HCT116 (cell line): ENCODE data around the gene ZEB2. TPM values are rescaled to one million over a fixed set of nuclear protein-coding genes. Genes with fewer than 3 reads are reported as not detected.

Experiments
- ATAC-seq: fragments of 200-7000 bp; cut with Tn5 transposase; 2 replicates; pipeline ENCODE4 v1.9.1; 2020; ENCODE audit warnings: mild to moderate bottlenecking, moderate library complexity
- BruUV-seq: library from RNA; stranded (reverse); fragments of 400-500 nt; replicated peaks from 2 replicates; lab custom pipeline; 2021; lab: Mats Ljungman, UMichigan
- CTCF ChIA-PET: fragments of 300-600 bp; sonication (Branson Sonifier 250); formaldehyde crosslinking; loops from one replicate; lab custom pipeline; 2021; ENCODE audit warnings: antibody characterized with exemption; lab: Charles Lee
- POLR2A ChIA-PET: fragments of 300-600, 350-600 bp; sonication (Branson Sonifier 250); formaldehyde crosslinking; loops from one replicate; lab custom pipeline; 2021; ENCODE audit warnings: antibody characterized with exemption; lab: Charles Lee
- RAD21 ChIA-PET, 2 experiments: fragments of 300-600 bp; sonication (Branson Sonifier 250); formaldehyde crosslinking; loops; one replicate each; lab custom pipeline; 2023; ENCODE audit warnings: low total read pairs in 2 of 2; ENCODE audit not compliant: uncharacterized antibody in 2 of 2, unreplicated experiment in 2 of 2, low non-redundant PET in 1 of 2; lab: Charles Lee
- DNase-seq: peaks from one replicate; pipeline ENCODE4 v3.0.0-alpha.2; 2010; ENCODE audit warnings: low read depth, low spot score
- H2AFZ ChIP-seq: fragments of 200-600 bp; shearing (Covaris generic), sonication (generic); 2 replicates; pipeline ENCODE4 v1.6.1; 2017; ENCODE audit warnings: low read depth, mixed run types, mixed read lengths, antibody characterized with exemption, low read length; ENCODE audit not compliant: poor library complexity, severe bottlenecking
- H3K27ac ChIP-seq: 2 replicates; pipeline ENCODE4 v1.5.1; 2012; ENCODE audit warnings: low read depth, low read length
- H3K27me3 ChIP-seq: fragments of 200-600 bp; sonication (generic); 2 replicates; pipeline ENCODE4 v1.6.1; 2016; ENCODE audit warnings: mixed run types, low read length, mixed read lengths; ENCODE audit not compliant: insufficient read depth
- H3K36me3 ChIP-seq, 2 experiments: fragments of 200-500 bp in 1 of 2; fragments of 200-600 bp in 1 of 2; sonication (Bioruptor generic) in 1 of 2; sonication (generic) in 1 of 2; 2 replicates each; pipeline versions ENCODE4 v1.5.1 to v1.6.1; 2014 to 2016; ENCODE audit warnings: low read length in 2 of 2, inconsistent platforms in 1 of 2, mixed read lengths in 1 of 2, mixed run types in 1 of 2; ENCODE audit not compliant: insufficient read depth in 2 of 2, control insufficient read depth in 1 of 2
- H3K4me1 ChIP-seq, 2 experiments: fragments of 200-600 bp in 1 of 2; sonication (generic) in 1 of 2; 2 replicates each; pipeline versions ENCODE4 v1.5.1 to v1.6.1; 2012 to 2017; ENCODE audit warnings: low read length in 2 of 2, inconsistent platforms in 1 of 2, mild to moderate bottlenecking in 1 of 2, mixed read lengths in 1 of 2, mixed run types in 1 of 2, moderate library complexity in 1 of 2; ENCODE audit not compliant: insufficient read depth in 2 of 2, control insufficient read depth in 1 of 2
- H3K4me2 ChIP-seq: fragments of 200-600 bp; sonication (generic); 2 replicates; pipeline ENCODE4 v1.6.1; 2017; ENCODE audit warnings: mixed run types, low read length, mixed read lengths
- H3K4me3 ChIP-seq, 2 experiments: fragments of 200-600 bp in 1 of 2; sonication (generic) in 1 of 2; replicated peaks in 1 of 2; 2 replicates each; pipeline ENCODE4 v1.5.1; 2011 to 2016; ENCODE audit warnings: low read length in 2 of 2, control low read depth in 1 of 2, low read depth in 1 of 2, mild to moderate bottlenecking in 1 of 2, mixed read lengths in 1 of 2, mixed run types in 1 of 2
- H3K79me2 ChIP-seq: fragments of 200-600 bp; sonication (generic); 2 replicates; pipeline ENCODE4 v1.6.1; 2017; ENCODE audit warnings: mild to moderate bottlenecking, mixed run types, low read length, moderate library complexity, mixed read lengths; ENCODE audit not compliant: insufficient read depth
- H3K9ac ChIP-seq: fragments of 200-600 bp; sonication (generic); 2 replicates; pipeline ENCODE4 v1.6.1; 2016; ENCODE audit warnings: low read length, mixed read lengths
- H3K9me2 ChIP-seq: fragments of 200-600 bp; sonication (generic), shearing (Covaris generic); 2 replicates; pipeline ENCODE4 v1.6.1; 2017; ENCODE audit warnings: mixed run types, mild to moderate bottlenecking, moderate library complexity; ENCODE audit not compliant: insufficient read depth
- H3K9me3 ChIP-seq, 2 experiments: fragments of 200-500 bp in 1 of 2; fragments of 200-600 bp in 1 of 2; sonication (Bioruptor generic) in 1 of 2; sonication (generic) in 1 of 2; 2 replicates each; pipeline ENCODE4 v1.6.1; 2014 to 2017; ENCODE audit warnings: low read length in 2 of 2, mixed read lengths in 2 of 2, inconsistent platforms in 1 of 2, low read depth in 1 of 2, mild to moderate bottlenecking in 1 of 2, mixed run types in 1 of 2, moderate library complexity in 1 of 2; ENCODE audit not compliant: control insufficient read depth in 1 of 2, insufficient read depth in 1 of 2
- H4K20me1 ChIP-seq: fragments of 200-600 bp; sonication (generic), shearing (Covaris generic); 2 replicates; pipeline ENCODE4 v1.6.1; 2017; ENCODE audit warnings: mixed run types, mild to moderate bottlenecking, moderate library complexity; ENCODE audit not compliant: insufficient read depth
- ATF3 ChIP-seq: IDR thresholded peaks from 2 replicates; pipeline ENCODE4 v1.6.1; 2012
- CBX3 ChIP-seq: IDR thresholded peaks from 2 replicates; pipeline ENCODE4 v1.6.1; 2012; ENCODE audit warnings: low read depth
- CTCF ChIP-seq, 3 experiments: fragments of 200-600 bp in 1 of 3; sonication (generic) in 1 of 3; IDR thresholded peaks in 2 of 3; conservative IDR thresholded peaks in 1 of 3; 2 replicates each; pipeline ENCODE4 v1.5.1; 2012 to 2017; ENCODE audit warnings: low read depth in 2 of 3, low read length in 2 of 3, antibody characterized with exemption in 1 of 3, borderline replicate concordance in 1 of 3, control low read depth in 1 of 3, mild to moderate bottlenecking in 1 of 3, mixed read lengths in 1 of 3, mixed run types in 1 of 3, moderate library complexity in 1 of 3; ENCODE audit not compliant: insufficient read depth in 1 of 3
- EZH2phosphoT487 ChIP-seq: fragments of 200-600 bp; IDR thresholded peaks from 2 replicates; pipeline ENCODE4 v1.6.1; 2018; ENCODE audit warnings: antibody characterized with exemption, borderline replicate concordance
- JUND ChIP-seq: IDR thresholded peaks from 2 replicates; pipeline ENCODE4 v1.6.1; 2012
- MAX ChIP-seq: IDR thresholded peaks from 2 replicates; pipeline ENCODE4 v1.6.1; 2012
- SIN3A ChIP-seq: IDR thresholded peaks from 2 replicates; pipeline ENCODE4 v1.6.1; 2012; ENCODE audit warnings: low read depth
- YY1 ChIP-seq: IDR thresholded peaks from 2 replicates; pipeline ENCODE4 v1.6.1; 2011; ENCODE audit warnings: low read length, low read depth, moderate library complexity, mild to moderate bottlenecking; ENCODE audit not compliant: insufficient replicate concordance; ENCODE audit errors: extremely low read depth
- ZNF274 ChIP-seq: fragments of 200-500 bp; sonication (Bioruptor generic); IDR thresholded peaks from 2 replicates; pipeline ENCODE4 v1.6.1; 2014; ENCODE audit warnings: mild to moderate bottlenecking, low read depth, low read length, inconsistent platforms
- intact Hi-C: fragments of 100-400 bp; cut with micrococcal nuclease; formaldehyde crosslinking; loops from 2 replicates; pipeline ENCODE4 v1.10.0; 2022
- total RNA-seq: library from RNA; stranded (reverse); gene quantifications from one replicate; pipeline ENCODE4 v1.2.1, GENCODE V29; 2021; ENCODE audit not compliant: unreplicated experiment

Gene ZEB2
- total RNA-seq, 1 experiment from 2014 or later: 0.81 TPM

- H3K9me2 ChIP-seq: no peaks in the 10 kb centered on the region
- H3K27me3 ChIP-seq: no peaks in the 10 kb centered on the region
- intact Hi-C loops: no loop called here
- no peak overlapping the region for H3K9ac ChIP-seq
- ATAC-seq: no peak
- H3K4me3 ChIP-seq: no peak overlapping the region
- H3K4me1 ChIP-seq: no peaks in the 10 kb centered on the region
- ChIA-PET CTCF (interaction anchor here (0.5 kb wide), 1 partner anchor 76 kb away, joined by 3 read pairs; no protein-coding TSS in a partner anchor), POLR2A (no interaction called here), RAD21 (no interaction called here)
- peak overlapping the region; percentile 40 for H2AFZ ChIP-seq
- no peak for DNase-seq
- TF ChIP-seq YY1: no peak
- no peak for TF ChIP-seq SIN3A
- TF ChIP-seq ATF3: no peak
- TF ChIP-seq MAX: no peak
- TF ChIP-seq JUND: no peak
- TF ChIP-seq CBX3: no peak
- TF ChIP-seq ZNF274: no peak
- no peak for TF ChIP-seq EZH2phosphoT487
- peak overlapping the region; percentile 41; the same call in 1 of the 2 replicates for H3K4me2 ChIP-seq
- no TSS peak for BruUV-seq
- no peaks in the 10 kb centered on the region for H3K79me2 ChIP-seq
- no peaks in the 10 kb centered on the region for H3K36me3 ChIP-seq
- H3K9me3 ChIP-seq: no peaks in the 10 kb centered on the region
- no peak overlapping the region for H3K27ac ChIP-seq
- no peaks in the 10 kb centered on the region for H4K20me1 ChIP-seq
Measured at GRCh38 chr2:144452989-144453336, 67.0 kb downstream of the ZEB2 start.

GRCh38 chr2:144452169-144452988 lies 67.5 kb downstream of the ZEB2 start:
- BruUV-seq: no TSS peak
- Histone ChIP-seq H3K27ac (no peak overlapping the region), H3K4me2 (peak overlapping the region; percentile 41), H3K9ac (no peak overlapping the region), H3K36me3 (no peaks in the 10 kb centered on the region), H3K9me3 (no peaks in the 10 kb centered on the region), H3K4me1 (no peaks in the 10 kb centered on the region), H3K27me3 (no peaks in the 10 kb centered on the region), H4K20me1 (no peaks in the 10 kb centered on the region), H3K4me3 (peak overlapping the region in 1 of 2 experiments; percentile 12; a peak in 1 of 4 replicates), H2AFZ (peak overlapping the region; percentile 40), H3K9me2 (no peaks in the 10 kb centered on the region), H3K79me2 (no peaks in the 10 kb centered on the region)
- intact Hi-C loops: no loop called here
- RAD21 ChIA-PET: no interaction called here
- TF ChIP-seq ATF3 (no peak), CTCF (IDR thresholded peaks at IDR 0.05 in 2 of 3, conservative IDR thresholded peaks at IDR 0.05 in 1 of 3; ENCODE audit: borderline replicate concordance in 1 of 3, insufficient read depth in 1 of 3, low read depth in 2 of 3, low read length in 2 of 3) (0 out of 6 replicates have a peak, but pooled peaks of 2 of the 3 experiments have one; percentile 3 to 27)
- CTCF ChIA-PET: no interaction called here
- POLR2A ChIA-PET: no interaction called here
- DNase-seq: no peak
- ATAC-seq: peak; percentile 53
